Skeletal muscle satellite cell (primary cell): Measurements from ENCODE around the gene PTER. TPM values are rescaled to one million over a fixed set of nuclear protein-coding genes. Genes with fewer than 3 reads are reported as not detected.
A peak's percentile ranks its signal among the peaks of the same experiment; 100 is the strongest.

Source experiments
- H3K27me3 ChIP-seq: 2 replicates; pipeline ENCODE4 v1.7.0; 2013; ENCODE audit warnings: low read length; ENCODE audit not compliant: control insufficient read depth, insufficient read depth
- H3K36me3 ChIP-seq: 2 replicates; pipeline ENCODE4 v1.7.0; 2013; ENCODE audit warnings: mild to moderate bottlenecking, control low read depth, low read length; ENCODE audit not compliant: insufficient read depth
- H3K4me1 ChIP-seq: 2 replicates; pipeline ENCODE4 v1.7.0; 2013; ENCODE audit warnings: low read length; ENCODE audit not compliant: control insufficient read depth, insufficient read depth
- H3K4me2 ChIP-seq: 2 replicates; pipeline ENCODE4 v1.7.0; 2013; ENCODE audit warnings: mild to moderate bottlenecking, low read length
- H3K4me3 ChIP-seq: 2 replicates; pipeline ENCODE4 v1.7.0; 2013; ENCODE audit warnings: low read length
- H3K9ac ChIP-seq: 2 replicates; pipeline ENCODE4 v1.7.0; 2013; ENCODE audit warnings: mild to moderate bottlenecking, low read depth, low read length, moderate library complexity
- H3K9me3 ChIP-seq: replicated peaks from 2 replicates; pipeline ENCODE4 v1.7.0; 2013; ENCODE audit warnings: mild to moderate bottlenecking, control low read depth, low read length
- total RNA-seq: library from RNA; depleted of rRNA; stranded (reverse); fragments of >200 nt; gene quantifications from 2 replicates; pipeline ENCODE4 v1.2.3, GENCODE V29; 2012; rRNA removed

The PTER gene, protein sequence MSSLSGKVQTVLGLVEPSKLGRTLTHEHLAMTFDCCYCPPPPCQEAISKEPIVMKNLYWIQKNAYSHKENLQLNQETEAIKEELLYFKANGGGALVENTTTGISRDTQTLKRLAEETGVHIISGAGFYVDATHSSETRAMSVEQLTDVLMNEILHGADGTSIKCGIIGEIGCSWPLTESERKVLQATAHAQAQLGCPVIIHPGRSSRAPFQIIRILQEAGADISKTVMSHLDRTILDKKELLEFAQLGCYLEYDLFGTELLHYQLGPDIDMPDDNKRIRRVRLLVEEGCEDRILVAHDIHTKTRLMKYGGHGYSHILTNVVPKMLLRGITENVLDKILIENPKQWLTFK
- 24.8 and 31.0 TPM in 2 replicates for total RNA-seq

DNA sequence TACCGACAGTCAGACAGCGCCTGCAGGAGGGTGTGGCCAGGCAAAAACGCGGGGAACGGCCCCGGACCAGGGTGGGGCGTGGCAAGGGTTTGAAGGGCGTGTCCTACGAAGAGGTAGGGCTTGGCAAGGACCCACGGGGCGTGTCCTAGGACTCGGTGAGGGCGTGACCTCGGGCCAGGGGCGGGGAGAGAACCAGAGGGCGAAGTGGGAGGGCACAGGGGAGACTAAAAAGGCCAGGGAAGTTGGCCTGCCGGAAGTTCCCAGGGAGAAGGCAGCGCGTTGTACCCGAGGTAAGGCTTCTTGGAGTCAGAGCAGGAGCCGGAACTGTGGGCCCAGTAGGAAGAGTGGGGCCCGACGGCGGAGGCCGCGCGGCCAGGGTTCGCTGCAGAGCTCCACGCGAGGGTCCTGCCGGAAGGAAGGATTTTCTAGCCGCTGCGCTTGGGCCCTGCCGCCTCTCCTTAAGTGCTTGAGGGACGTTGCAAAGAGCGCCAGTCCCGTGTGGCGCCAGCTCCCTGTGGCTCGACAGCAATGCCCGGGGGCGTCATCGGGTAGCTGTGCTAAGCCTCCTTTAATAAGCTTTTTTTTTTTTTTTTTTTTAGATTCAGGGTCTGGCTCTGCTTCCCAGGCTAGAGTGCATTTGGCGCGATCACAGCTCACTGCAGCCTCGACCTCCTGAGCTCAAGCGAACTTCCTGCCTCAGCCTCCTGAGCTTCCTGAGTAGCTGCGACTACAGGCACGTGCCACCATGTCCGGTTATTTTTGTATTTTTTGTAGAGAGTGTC lies at the start of gene PTER:
TSS of gene PTER (plus strand) at position 253 of the 782 bp plus-strand sequence. CDS start 47,375 bp downstream, outside the sequence.
- no peaks in the 10 kb centered on the region for H3K9me3 ChIP-seq
- peak within 1 kb of the TSS; percentile 84 for H3K4me2 ChIP-seq
- no peaks in the 10 kb centered on the region for H3K36me3 ChIP-seq
- H3K4me1 ChIP-seq, result peaks cover 20% of the 10 kb centered on the region
- H3K27me3 ChIP-seq, result peaks cover 8% of the 10 kb centered on the region
- peak within 1 kb of the TSS; percentile 84 for H3K9ac ChIP-seq
- H3K4me3 ChIP-seq, result peak within 1 kb of the TSS; percentile 71

DNA sequence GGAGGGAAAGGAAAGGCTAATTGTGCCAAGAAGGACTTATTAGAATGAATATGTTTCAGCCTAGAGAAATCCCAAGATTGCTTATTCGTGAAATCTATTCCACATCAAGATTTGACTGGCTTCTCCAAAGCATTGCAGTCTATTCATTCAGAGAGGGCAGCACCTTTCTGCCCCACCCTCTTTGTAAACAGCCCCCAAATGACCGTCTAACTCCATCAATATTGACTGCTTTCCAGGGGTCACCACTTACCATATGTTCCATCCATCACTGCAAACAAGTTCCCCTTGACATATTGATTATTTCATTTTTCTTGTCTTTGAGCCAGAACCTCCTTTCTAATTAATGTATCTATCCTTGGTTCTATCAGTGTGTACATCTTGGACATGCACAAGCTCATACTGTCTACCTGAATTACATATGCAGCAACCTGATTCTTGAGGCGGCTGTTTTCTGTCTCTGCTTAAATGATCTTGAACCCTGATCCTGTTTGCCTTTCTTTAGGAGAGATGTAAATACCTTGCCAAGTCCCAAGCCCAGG lies 44.2 kb upstream of the PTER start:
- Histone ChIP-seq H3K9ac (no peak overlapping the region), H3K36me3 (no peaks in the 10 kb centered on the region), H3K4me3 (no peak overlapping the region), H3K4me2 (no peak overlapping the region), H3K4me1 (no peaks in the 10 kb centered on the region), H3K9me3 (no peaks in the 10 kb centered on the region), H3K27me3 (peaks cover 2% of the 10 kb centered on the region)

DNA sequence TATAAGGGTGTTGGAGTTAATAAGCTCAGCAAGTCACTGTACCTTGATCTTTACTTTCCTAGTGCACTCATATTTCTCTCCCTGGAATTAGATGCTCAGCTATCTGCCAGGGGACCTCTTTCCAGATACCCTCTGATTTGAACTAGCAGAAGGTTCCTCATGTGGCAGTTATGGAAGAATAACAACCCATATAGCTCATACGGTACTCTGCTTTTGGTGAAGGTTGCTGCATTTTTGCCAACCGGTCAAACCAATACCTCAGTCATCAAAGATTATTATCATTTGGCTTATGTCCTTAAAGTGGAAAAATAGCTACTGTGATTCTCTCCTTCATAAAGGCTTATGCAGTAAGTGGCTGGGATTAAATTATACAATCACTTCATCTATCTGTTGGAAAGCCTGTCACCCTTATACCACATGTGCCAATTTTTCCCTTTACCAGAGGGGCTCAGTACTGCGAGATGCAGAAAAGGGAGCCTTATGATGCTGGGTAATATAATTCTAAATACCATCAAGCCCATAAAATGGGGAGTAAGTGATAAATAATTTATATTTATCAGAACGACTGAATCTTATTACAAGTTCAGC lies 43.4 kb upstream of the PTER start:
- Histone ChIP-seq H3K36me3 (no peaks in the 10 kb centered on the region), H3K9ac (no peak overlapping the region), H3K4me3 (no peak overlapping the region), H3K9me3 (no peaks in the 10 kb centered on the region), H3K4me2 (no peak overlapping the region), H3K4me1 (no peaks in the 10 kb centered on the region), H3K27me3 (peaks cover 2% of the 10 kb centered on the region)

DNA sequence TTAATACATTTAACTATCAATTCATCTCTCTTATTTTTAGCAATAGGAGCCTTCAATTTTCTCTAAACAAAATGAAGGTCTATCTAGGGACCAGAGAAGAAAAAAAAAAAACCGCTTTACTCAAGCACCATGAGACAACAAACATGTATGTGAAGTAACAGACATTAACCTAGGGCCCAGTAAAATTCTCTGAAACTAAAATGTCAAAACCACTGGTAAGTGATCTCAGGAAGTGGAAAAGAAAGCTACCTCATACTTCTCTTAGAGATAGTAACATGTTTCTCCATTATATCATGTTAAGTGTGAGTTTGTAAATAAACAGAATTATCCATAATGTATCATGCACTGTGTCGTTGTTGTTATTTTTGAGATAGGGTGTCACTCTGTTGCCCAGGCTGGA lies 35.4 kb upstream of the PTER start:
- no peaks in the 10 kb centered on the region for H3K27me3 ChIP-seq
- H3K9ac ChIP-seq, result no peak overlapping the region
- no peak overlapping the region for H3K4me2 ChIP-seq
- no peak overlapping the region for H3K4me3 ChIP-seq
- no peaks in the 10 kb centered on the region for H3K9me3 ChIP-seq
- H3K4me1 ChIP-seq, result no peaks in the 10 kb centered on the region
- H3K36me3 ChIP-seq, result no peaks in the 10 kb centered on the region

DNA sequence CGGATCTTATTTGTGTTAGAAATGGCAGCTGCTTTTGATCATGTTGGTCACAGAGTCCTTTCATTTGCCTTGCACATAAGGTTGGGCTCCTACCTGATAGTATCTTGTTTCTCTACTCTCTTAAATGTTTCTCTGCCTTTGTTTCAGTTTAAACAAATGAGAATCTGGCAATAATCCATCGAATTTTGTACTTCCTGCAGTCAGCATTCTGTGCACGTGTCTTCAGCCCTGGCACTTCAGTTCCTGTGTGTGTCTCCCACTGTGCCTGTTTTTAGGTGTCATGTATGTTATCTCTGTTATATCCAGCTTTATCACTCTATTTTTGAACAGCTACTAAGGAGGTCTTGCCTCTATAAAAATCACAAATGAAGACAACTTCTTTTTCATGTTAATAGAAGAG lies 28.4 kb upstream of the PTER start:
- Histone ChIP-seq H3K4me3 (no peak overlapping the region), H3K4me1 (no peaks in the 10 kb centered on the region), H3K27me3 (peaks cover 4% of the 10 kb centered on the region), H3K4me2 (no peak overlapping the region), H3K9me3 (no peaks in the 10 kb centered on the region), H3K36me3 (no peaks in the 10 kb centered on the region), H3K9ac (no peak overlapping the region)

DNA sequence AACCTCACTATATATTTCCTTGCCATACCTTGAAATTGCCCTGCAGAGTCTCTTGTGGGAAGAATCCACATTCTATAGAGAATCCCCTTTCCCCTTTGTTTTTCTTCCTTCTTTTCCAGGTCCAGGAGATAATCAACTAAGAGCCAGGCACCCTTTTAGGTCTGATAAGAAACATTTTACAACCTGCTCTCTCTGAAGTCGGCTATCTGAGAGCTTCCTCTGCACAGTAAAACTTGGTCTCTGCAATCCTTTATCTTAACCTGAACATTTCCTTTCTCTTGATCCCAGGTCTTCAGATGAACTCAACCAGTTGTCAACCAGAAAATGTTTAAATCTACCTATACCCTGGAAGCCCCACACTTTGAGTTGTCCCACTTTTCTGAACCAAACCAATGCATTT lies 19.5 kb upstream of the PTER start:
- H3K27me3 ChIP-seq, result peaks cover 10% of the 10 kb centered on the region
- H3K36me3 ChIP-seq, result no peaks in the 10 kb centered on the region
- no peak overlapping the region for H3K4me3 ChIP-seq
- no peak overlapping the region for H3K4me2 ChIP-seq
- H3K4me1 ChIP-seq, result no peaks in the 10 kb centered on the region
- no peaks in the 10 kb centered on the region for H3K9me3 ChIP-seq
- no peak overlapping the region for H3K9ac ChIP-seq

DNA sequence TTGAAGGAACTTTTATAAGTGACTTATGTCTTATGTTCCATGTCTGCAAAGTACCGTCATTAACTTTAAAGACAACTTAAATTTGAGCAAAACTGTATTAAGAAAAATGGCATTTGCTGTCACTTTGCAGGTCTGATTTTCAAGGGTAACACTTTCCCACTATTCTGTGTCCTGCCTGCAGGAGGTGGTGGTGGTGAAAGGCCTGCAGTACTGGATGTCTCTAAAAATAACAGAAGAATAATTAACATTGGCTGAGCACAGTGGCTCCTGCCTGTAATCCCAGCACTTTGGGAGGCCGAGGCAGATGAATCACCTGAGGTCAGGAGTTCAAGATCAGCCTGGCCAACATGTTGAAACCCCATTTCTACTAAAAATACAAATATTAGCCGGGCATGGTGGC lies 13.2 kb upstream of the PTER start:
- no peak overlapping the region for H3K9ac ChIP-seq
- no peak overlapping the region for H3K4me3 ChIP-seq
- peaks cover 16% of the 10 kb centered on the region for H3K27me3 ChIP-seq
- H3K36me3 ChIP-seq, result no peaks in the 10 kb centered on the region
- H3K4me1 ChIP-seq, result no peaks in the 10 kb centered on the region
- H3K4me2 ChIP-seq, result no peak overlapping the region
- no peaks in the 10 kb centered on the region for H3K9me3 ChIP-seq

DNA sequence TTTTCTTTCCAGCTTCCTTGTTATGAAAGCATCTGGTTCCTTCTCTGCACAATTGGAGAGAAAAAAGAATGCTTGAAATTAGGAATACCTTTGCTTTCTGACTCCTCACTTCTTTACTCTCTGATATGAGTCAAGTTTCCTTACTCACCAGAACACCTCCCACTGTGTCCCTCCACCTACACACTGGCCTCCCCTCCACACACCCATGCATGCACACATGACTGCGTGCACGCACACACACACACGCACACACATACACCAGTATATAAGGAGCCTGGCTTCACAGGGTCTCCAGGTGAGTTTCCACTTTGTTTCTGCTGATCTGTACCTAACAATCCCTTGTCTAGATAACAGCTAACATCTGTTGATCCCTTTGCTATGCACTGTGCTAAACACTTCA lies 11.4 kb upstream of the PTER start:
- Histone ChIP-seq H3K4me1 (no peaks in the 10 kb centered on the region), H3K4me3 (no peak overlapping the region), H3K9ac (no peak overlapping the region), H3K27me3 (peaks cover 16% of the 10 kb centered on the region), H3K4me2 (no peak overlapping the region), H3K9me3 (no peaks in the 10 kb centered on the region), H3K36me3 (no peaks in the 10 kb centered on the region)

DNA sequence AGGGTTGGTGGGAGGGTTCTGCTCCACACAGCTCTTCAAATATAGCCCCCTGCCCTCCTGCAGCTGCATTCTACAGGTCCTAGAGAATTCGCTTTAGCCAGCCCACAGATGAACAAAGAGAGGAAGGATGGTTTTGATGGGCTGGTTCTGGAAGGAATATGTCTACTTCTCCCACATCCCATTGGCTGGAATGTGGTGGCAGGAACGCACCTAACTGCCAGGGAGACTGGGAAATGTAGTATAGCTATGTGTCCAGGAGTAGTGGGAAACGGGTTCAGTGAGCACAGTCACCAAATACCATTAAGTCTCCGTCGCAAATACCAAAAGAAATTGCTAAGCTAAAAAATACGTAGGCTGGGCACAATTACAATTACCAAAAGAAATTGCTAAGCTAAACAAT lies 7.3 kb upstream of the PTER start:
- Histone ChIP-seq H3K4me3 (no peak overlapping the region), H3K4me2 (no peak overlapping the region), H3K36me3 (no peaks in the 10 kb centered on the region), H3K9me3 (no peaks in the 10 kb centered on the region), H3K27me3 (peaks cover 8% of the 10 kb centered on the region), H3K4me1 (no peaks in the 10 kb centered on the region), H3K9ac (no peak overlapping the region)

DNA sequence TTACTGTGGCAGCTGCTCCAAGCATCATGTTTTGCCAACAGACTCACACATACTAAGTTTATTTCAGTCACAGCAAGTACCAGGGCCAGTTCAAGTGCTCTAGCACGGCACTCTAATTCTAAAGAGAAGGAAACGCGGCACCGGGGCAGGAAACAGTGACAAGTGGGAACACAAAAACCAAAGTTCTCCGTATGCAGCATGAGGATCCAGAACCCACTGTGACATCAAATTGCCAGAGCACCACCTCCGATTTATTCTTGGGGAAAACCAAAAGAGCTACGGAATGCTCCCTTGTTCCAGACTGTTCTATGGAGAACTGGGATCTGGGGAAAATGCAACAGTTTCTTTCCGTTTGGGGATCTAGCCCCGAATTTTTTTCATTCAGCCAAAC lies 448 bp upstream of the PTER start:
- peaks cover 8% of the 10 kb centered on the region for H3K27me3 ChIP-seq
- peaks cover 15% of the 10 kb centered on the region for H3K4me1 ChIP-seq
- peak overlapping the region; percentile 84 for H3K9ac ChIP-seq
- H3K36me3 ChIP-seq, result no peaks in the 10 kb centered on the region
- H3K4me2 ChIP-seq, result peak overlapping the region; percentile 84
- H3K9me3 ChIP-seq, result no peaks in the 10 kb centered on the region
- H3K4me3 ChIP-seq, result peak overlapping the region; percentile 71

DNA sequence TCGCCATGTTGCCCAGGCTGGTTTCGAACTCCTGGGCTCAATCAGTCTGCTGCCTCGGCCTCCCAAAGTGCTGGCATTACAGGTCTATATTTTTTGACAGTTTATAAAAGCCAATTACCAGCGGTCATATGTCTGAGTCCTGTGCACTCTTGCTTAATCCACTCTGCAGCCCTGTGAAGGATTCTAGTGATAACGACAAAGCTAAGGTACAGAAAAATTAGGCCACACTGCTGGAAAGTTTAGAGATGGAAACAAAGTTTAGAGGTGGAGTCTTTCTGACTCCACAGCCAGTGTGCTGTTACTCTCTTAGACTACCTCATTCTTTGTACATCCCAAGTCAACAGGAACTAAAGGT lies 707 bp downstream of the PTER start:
- no peaks in the 10 kb centered on the region for H3K36me3 ChIP-seq
- peak overlapping the region; percentile 71 for H3K4me3 ChIP-seq

More for the DNA sequence above, 707 bp downstream of the PTER start:
- H3K27me3 ChIP-seq, result peaks cover 5% of the 10 kb centered on the region
- H3K9me3 ChIP-seq, result no peaks in the 10 kb centered on the region
- H3K4me1 ChIP-seq, result peaks cover 21% of the 10 kb centered on the region
- peak overlapping the region; percentile 84 for H3K9ac ChIP-seq
- peak overlapping the region; percentile 84 for H3K4me2 ChIP-seq
